GM21423 (cell line): Measurements from ENCODE around the gene ANKRD6.
"Not testable (repeated sequence)": the region's sequence is repeated elsewhere in the genome, so short reads cannot be mapped to it uniquely, and the experiment has no call there.

ENCODE experiments used
- ATAC-seq: cut with Tn5 transposase; IDR thresholded peaks from one replicate; pipeline ENCODE4 v1.9.1; 2021; ENCODE audit warnings: mild to moderate bottlenecking, moderate library complexity; ENCODE audit not compliant: unreplicated experiment

ANKRD6 gene

GRCh38 chr6:89591745-89592144 is 158.8 kb downstream of the ANKRD6 start:
- no peak for ATAC-seq

- peak; percentile 88 for ATAC-seq
Measured at GRCh38 chr6:89596056-89596455, 163.1 kb downstream of the ANKRD6 start.

GRCh38 chr6:89596484-89596883 is 163.5 kb downstream of the ANKRD6 start:
- no peak for ATAC-seq

- ATAC-seq, result no peak
Measured at GRCh38 chr6:89597372-89597771, 164.4 kb downstream of the ANKRD6 start.

DNA sequence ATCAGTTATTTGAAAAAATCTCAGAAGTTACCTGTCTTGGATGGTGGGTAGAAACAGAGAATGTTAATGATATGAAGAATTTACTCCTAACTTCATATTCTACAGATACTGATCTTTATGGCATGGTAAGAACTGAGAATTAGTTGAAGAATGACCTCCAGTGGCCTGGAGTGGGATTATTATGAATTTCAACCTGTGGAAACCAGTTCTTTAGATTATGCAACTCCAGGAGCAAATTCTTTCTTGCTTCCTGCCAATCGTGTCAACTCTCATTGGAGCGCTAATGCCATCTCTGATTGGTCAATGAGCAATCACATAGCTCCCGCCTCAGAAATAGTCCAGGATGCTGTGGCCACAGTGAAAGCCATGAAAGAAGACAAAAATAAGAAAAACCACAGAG is 165.0 kb downstream of the ANKRD6 start:
- no peak for ATAC-seq

DNA sequence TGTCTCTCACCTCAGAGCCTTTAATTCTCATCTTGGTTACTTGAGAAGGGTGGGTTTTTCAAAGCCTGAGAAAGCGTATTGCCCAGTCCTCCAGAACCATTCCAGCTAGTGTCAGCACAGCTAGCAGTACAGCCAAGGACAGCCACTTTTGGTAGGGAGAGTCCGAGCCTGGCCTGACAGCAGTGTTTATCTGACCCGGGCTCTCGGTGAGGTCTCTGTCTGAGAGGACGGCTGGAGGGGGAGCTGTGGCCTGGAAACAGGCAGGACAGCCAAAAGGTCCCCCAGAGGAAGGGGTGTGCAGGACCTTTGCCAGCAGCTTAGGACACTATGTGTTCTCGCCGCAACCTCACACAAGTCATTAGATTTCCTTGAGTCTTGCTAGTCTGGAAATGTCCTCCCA is 166.8 kb downstream of the ANKRD6 start:
- ATAC-seq, result no peak

GRCh38 chr6:89602166-89602565 is 169.2 kb downstream of the ANKRD6 start:
- no peak for ATAC-seq

DNA sequence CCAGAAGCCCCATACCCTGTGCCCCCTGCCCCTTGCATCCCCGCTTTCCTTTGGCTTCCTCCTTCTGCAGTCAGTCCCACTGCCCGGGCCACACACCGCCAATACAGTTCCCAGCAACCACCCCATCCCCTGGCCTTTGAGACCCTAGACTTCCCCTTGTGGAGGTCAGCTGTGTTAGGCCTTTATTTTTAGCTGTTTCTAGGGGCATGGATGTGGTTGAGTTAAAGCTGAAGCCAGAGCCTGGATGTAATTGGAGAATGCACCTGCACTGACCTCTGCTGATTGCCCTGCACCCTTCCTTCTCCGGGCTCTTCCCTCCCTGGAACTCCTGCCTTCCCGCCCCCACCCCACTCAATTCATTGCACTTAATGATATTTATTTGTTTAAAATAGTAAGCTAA is 171.7 kb downstream of the ANKRD6 start:
- no peak for ATAC-seq

DNA sequence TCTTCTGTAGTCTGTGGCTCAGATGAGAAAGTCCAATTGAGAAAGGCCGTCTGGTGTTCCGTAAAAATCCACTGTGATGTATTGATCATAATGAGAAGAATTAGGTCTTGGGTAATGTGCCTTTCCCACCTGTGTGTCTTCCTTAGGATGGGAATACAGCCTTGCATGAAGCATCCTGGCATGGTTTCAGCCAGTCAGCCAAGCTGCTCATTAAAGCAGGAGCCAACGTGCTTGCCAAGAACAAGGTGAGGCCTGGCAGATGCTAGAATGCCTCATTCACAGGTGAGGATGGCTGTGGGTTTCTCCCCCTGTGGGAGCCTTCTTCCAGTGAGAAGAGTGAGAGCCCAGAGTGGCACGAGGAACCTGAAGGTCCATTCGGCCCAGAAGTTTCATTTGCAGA is 172.9 kb downstream of the ANKRD6 start:
- ATAC-seq, result no peak

DNA sequence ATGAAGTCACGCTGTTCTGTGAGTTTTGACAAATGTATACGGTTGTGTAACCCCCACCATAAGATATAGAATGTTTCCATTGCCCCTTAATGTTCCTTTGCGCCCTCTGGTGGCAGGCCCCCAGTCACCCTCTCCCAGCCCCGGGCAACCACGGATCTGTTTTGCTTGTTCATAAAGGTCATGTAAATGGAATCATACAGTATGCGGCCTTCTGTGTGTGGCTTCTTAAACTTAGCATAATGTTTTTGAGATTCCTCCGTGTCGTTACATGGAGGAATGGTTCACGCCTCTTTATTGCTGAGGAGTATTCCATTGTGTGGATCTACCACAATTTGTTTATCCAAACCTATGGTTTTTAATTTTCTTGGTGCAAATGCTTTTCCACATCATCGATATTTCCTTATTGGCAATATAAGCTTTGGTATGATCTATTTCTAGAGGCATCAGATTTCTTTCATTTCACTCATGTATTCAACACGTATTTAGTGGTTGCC is 177.2 kb downstream of the ANKRD6 start:
- ATAC-seq, result peak; percentile 53

DNA sequence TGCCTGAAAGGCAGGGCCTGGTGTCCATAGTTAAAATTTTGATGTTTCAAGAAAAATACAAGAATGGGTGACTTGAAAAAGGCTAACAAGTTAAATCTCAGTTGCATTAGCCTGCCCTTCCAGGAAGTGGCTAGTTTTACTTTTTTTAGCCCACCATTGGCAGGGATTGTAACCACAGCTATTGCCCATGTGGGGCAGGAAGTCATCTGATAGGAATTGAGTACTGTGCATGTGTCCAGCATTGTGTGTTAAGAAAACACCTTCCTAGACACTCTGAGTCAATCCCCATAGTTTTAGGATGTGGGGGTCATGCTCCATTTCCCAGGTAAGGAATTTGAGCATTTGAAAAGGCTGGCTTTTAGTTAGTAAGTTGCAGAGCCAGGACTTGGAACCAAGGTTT is 178.7 kb downstream of the ANKRD6 start:
- ATAC-seq, result no peak

- no peak for ATAC-seq
Measured at GRCh38 chr6:89612121-89612520, 179.2 kb downstream of the ANKRD6 start.

- no peak for ATAC-seq
Measured at GRCh38 chr6:89613790-89614189, 180.8 kb downstream of the ANKRD6 start.

GRCh38 chr6:89615882-89616281 is 182.9 kb downstream of the ANKRD6 start:
- no peak for ATAC-seq

DNA sequence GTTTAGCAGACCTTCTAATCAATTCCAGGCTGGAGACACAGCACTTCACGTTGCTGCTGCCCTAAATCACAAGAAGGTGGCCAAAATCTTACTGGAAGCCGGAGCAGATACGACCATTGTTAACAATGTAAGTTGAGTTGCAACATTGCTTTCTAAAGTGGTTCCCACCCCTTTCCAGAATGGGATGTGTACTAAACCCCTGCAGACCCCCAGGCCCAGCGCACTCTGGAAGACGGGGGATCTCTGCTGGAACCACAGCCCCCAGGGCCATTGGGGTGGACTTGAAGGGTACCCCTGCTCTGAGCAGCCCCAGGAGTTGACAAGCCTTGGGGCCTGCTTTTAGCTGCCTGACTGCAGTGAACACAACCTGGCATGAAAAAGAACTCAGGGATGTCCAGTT is 183.6 kb downstream of the ANKRD6 start:
- no peak for ATAC-seq

DNA sequence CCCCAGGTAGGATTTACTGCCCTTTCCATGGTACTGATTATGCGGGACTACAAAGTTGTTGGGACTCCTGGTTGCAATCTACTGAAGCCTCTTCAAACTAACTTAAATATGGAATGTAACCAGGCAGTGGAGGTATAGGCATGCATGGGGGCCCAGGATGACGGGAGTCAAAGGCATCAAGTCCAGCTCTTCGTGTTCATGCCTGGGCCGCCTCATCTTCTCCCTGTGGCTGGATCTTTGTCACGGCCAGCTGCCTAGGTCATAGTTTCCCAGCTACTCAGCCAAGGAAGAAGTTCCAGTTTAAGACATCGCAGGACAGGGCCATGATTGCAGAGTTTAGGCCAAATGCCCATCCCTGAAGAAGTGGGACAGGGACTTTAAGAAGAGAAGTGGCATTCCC is 185.1 kb downstream of the ANKRD6 start:
- ATAC-seq, result no peak

DNA sequence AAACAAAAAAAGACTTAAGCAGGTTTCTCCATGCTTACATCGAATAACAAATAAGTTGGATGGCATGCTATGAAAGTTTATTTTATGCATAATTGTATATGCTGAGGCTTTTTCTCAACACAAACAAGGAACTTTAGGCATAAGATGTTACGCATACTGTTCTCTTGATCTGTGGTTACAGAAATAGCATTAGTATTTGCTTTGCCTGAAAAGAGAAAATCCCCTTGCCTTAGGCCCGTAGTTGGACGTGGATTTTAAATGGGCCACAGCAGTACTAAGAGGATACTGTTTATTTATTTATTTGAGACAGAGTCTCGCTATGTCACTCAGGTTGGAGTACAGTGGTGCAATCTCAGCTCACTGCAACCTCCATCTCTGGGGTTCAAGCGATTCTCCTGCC is 186.6 kb downstream of the ANKRD6 start:
- ATAC-seq, result no peak

DNA sequence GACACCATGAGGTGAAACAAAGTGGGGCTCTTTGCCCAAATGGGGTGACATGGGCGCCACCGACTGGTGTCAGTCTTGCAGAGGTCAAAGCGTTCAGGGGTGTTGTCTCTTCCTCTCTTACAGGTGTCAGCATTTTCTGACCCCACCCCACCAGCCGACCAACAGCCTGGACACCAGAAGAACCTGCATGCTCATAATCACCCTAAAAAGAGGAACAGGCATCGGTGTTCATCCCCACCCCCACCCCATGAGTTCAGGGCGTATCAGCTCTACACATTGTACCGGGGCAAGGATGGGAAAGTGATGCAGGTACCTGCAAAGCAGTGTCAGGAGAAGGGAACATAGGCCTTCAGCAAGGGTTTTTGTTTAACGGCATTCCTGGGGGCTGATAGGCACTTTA is 190.8 kb downstream of the ANKRD6 start:
- ATAC-seq, result no peak

GRCh38 chr6:89630488-89630887 is 197.5 kb downstream of the ANKRD6 start:
- ATAC-seq, result no peak

GRCh38 chr6:89636412-89636811 is 203.5 kb downstream of the ANKRD6 start:
- not testable (repeated sequence) for ATAC-seq

GRCh38 chr6:89637960-89638319 is 205.0 kb downstream of the ANKRD6 start:
- ATAC-seq, result no peak

DNA sequence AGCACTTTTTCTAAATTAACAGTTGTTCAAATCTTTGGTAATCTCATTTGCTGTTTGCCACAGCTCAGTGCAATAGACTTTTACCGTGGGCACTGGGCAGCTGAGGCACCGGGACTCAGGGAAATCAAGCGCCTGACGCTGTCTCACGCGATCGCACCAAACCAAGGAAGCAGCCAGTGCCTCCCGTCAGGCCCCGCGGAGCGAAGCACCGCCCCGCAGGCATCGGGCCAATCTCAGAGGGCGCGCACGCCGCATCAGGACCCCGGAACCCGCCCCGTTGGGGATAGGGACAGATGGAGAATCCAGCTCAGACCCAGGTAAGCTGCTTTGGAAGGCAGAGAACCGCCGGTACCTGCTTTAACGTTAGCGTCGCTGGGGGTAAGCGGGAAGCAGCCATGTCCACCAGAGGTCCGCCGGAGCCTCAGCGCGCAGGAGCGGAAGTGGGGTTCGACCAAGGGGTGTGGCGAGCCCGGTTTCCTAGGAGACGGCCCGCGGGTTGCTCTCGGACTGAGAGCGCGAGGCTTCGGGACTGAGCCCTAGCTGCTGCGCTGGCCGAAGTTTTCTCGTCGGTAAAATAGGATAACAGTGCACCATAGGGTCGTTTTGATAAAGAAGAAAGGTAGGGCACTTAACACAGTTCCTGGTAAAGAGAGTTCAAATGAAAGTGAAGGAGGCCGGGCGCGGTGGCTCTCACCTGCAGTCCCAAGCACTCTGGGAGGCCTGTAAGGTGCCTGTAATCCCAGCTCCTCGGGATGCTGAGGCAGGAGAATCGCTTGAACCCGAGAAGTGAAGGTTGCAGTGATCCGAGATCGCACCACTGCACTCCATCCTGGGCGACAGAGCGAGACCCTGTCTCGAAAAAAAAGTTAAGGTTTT is 205.6 kb downstream of the ANKRD6 start, which contains the start of gene LYRM2:
TSS of gene LYRM2 (minus strand) at position 428 of the 876 bp plus-strand sequence. CDS start at position 397, 31 bp downstream.
- peak; percentile 98 for ATAC-seq

DNA sequence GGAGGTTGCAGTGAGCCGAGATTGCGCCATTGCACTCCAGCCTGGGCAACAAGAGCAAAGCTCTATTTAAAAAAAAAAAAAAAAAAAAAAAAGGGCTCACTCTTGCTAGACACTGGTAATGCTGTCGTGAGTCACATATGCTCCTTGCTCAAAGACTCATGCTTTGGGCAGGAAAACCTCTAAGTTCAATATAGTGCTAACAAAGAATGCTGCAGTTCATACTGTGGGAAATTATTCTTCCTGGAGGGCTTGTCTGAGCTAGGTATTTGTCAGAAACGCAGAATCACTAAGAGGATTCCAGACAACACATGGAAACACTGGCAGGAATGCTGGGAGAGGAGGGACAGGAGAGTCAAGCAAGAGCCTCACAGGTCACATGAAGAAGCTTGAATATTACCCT is 207.9 kb downstream of the ANKRD6 start:
- no peak for ATAC-seq
